Tongue (tissue), 2 donors: ENCODE measurements around the gene SPATA20. TPM values are rescaled to one million over a fixed set of nuclear protein-coding genes. Genes with fewer than 3 reads are reported as not detected.

Source experiments
- DNase-seq: peaks from one replicate; pipeline ENCODE4 v3.0.0-alpha.2; 2015
- total RNA-seq: library from RNA; depleted of rRNA; stranded (reverse); fragments of >200 nt; gene quantifications from one replicate; pipeline ENCODE4 v1.2.3, GENCODE V29; 2014

The SPATA20 gene
- total RNA-seq, 1 donor from 2014 or later = 40.3 TPM

- DNase-seq = no peak
Observed at GRCh38 chr17:50540560-50541401, 6.2 kb upstream of the SPATA20 start.

GRCh38 chr17:50541402-50541715 lies 5.6 kb upstream of the SPATA20 start:
- DNase-seq = no peak

GRCh38 chr17:50541716-50542688 lies 5.0 kb upstream of the SPATA20 start:
- DNase-seq = peak; percentile 93

GRCh38 chr17:50542795-50543774 lies 3.9 kb upstream of the SPATA20 start:
- DNase-seq = no peak

GRCh38 chr17:50544516-50544915 lies 2.5 kb upstream of the SPATA20 start:
- DNase-seq = no peak

GRCh38 chr17:50545311-50545710 lies 1.7 kb upstream of the SPATA20 start:
- DNase-seq = no peak

- no peak for DNase-seq
Observed at GRCh38 chr17:50546701-50547034, 306 bp upstream of the SPATA20 start.

GRCh38 chr17:50547736-50548083 lies 736 bp downstream of the SPATA20 start:
- DNase-seq = peak; percentile 72

- DNase-seq = no peak
Observed at GRCh38 chr17:50548831-50549230, 1.9 kb downstream of the SPATA20 start.

- DNase-seq = no peak
Observed at GRCh38 chr17:50549256-50549941, 2.4 kb downstream of the SPATA20 start.

- DNase-seq = no peak
Observed at GRCh38 chr17:50549969-50550368, 3.0 kb downstream of the SPATA20 start.

- peak; percentile 92 for DNase-seq
Observed at GRCh38 chr17:50550661-50551432, 3.9 kb downstream of the SPATA20 start.

- no peak for DNase-seq
Observed at GRCh38 chr17:50551433-50551815, 4.5 kb downstream of the SPATA20 start.

- no peak for DNase-seq
Observed at GRCh38 chr17:50551884-50552283, 4.9 kb downstream of the SPATA20 start.

- no peak for DNase-seq
Observed at GRCh38 chr17:50554201-50554600, 7.2 kb downstream of the SPATA20 start.

- peak; percentile 78 for DNase-seq
Observed at GRCh38 chr17:50556803-50557202, 9.8 kb downstream of the SPATA20 start.

GRCh38 chr17:50557630-50558029 lies 10.7 kb downstream of the SPATA20 start:
- no peak for DNase-seq

GRCh38 chr17:50558091-50558490 lies 11.1 kb downstream of the SPATA20 start:
- DNase-seq = no peak

- no peak for DNase-seq
Observed at GRCh38 chr17:50558581-50558940, 11.6 kb downstream of the SPATA20 start.

- peak; percentile 35 for DNase-seq
Observed at GRCh38 chr17:50558941-50559614, 12.1 kb downstream of the SPATA20 start.
